GM12872 (cell line): ENCODE data around the gene CEND1.

Experiments used
- TF ChIP-seq, protein P1 (sequence below): IDR thresholded peaks from 3 replicates; pipeline ENCODE4 v1.5.1; 2011; ENCODE audit warnings: low read depth, mild to moderate bottlenecking, low read length, moderate library complexity; ENCODE audit not compliant: insufficient read depth

Gene CEND1

DNA sequence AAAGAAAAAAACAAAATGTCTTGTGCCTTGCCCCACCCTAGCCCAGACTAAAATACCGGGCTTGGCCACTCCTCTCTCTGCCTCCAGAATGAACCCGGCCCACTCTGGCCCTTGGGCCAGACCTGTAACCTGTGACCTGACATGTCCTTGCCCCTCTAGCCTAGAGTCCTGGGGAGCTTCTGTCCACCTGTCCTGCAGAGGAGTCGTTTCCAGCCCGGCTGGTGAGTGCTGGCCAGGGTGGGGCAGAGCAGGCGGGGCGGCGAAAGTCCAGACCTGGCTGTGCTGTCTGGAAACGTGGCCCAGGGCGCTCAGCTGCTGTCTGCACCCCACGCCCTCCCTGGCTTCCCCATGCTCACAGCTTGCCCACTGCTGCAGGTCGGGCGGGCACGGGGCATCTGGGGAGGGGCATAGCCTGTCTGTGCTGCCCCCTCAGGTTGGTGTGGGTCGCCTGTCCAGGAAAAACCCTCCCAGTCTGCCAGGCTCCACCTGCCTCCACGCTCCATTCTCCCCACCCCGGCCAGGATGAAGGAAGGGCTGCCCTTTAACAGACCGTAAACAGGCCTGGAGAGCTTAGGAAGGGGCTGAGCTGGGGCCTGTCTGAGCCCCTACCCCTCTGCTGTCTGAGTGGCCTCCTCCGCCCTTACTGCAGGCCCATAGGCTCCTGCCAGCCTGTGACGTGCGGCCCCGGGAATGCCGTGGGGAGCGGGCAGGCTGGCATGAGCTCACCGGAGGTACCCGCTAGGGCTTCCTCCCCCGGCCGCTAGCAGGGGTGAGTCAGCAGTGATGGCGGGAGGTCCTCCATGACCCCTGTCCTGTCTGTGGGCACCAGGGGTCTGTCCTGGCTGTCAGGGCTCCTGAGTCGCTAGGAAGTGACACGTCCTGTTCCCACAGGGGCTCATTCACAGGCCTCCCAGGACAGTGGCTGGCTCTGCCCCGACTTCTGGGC is 44.8 kb upstream of the CEND1 start:
- TF ChIP-seq, protein P1, sequence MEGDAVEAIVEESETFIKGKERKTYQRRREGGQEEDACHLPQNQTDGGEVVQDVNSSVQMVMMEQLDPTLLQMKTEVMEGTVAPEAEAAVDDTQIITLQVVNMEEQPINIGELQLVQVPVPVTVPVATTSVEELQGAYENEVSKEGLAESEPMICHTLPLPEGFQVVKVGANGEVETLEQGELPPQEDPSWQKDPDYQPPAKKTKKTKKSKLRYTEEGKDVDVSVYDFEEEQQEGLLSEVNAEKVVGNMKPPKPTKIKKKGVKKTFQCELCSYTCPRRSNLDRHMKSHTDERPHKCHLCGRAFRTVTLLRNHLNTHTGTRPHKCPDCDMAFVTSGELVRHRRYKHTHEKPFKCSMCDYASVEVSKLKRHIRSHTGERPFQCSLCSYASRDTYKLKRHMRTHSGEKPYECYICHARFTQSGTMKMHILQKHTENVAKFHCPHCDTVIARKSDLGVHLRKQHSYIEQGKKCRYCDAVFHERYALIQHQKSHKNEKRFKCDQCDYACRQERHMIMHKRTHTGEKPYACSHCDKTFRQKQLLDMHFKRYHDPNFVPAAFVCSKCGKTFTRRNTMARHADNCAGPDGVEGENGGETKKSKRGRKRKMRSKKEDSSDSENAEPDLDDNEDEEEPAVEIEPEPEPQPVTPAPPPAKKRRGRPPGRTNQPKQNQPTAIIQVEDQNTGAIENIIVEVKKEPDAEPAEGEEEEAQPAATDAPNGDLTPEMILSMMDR = no peak

DNA sequence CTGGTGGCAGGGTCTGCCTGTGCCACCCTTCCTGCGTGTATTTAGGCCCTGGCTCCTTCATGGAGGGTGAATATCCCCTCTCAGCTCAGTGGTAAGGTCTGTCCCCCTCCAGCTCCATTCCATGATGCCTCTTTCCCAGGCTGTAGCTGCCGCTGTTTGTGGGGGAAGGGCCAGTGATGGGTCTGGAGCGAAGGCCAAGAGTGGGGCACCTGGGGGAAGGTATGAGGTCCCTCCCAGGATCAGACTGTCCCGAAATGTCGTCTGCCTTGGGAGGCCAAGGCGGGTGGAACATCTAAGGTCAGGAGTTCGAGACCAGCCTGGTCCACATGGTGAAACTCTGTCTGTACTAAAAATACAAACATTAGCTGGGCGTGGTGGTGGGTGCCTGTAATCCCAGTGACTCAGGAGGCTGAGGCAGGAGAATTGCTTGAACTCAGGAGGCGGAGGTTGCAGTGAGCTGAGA is 44.0 kb upstream of the CEND1 start:
- TF ChIP-seq, protein P1 = no peak

DNA sequence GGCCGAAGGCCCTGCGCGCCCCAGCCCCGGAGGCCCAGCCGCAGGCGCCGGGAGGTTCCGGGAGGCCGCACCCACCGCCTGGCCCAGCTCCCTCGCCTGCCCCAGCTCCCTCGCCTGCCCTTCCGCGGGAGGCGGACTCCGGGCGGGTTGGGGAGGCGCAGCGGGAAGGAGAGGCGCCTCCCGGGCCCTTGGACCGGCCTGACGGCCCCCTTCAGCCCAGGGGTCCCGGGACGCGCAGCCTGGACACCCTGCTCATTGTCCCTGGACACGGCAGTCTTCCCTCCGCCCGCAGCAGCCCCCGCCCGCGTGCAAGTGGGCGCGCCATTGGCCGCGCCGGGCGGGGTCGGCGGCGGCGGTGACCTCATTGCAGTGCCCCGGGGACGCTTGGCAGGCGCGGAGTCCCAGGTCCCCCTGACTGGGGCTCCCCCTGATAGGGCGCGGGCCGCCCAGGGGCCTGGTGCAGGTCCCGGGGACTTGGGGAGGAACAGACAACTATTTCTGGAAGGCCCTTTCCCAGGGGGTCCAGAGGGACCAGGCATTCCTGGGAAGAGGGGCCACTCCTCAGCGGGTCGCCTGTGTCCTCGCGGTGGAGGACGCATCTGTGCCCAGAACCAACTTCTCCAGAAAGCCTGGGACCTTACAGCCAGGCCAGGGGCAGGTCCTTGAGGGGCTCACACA is 43.4 kb upstream of the CEND1 start:
- TF ChIP-seq, protein P1 = no peak

- TF ChIP-seq, protein P1 = no peak
Measured at GRCh38 chr11:832529-833113, 42.7 kb upstream of the CEND1 start, which contains the start of gene CD151. Gene CD151, plus strand, starts transcription at chr11:832952. Its CDS starts 3,118 bp downstream, at chr11:836070.

GRCh38 chr11:831961-832528 is 42.2 kb upstream of the CEND1 start:
- TF ChIP-seq, protein P1 = no peak

- TF ChIP-seq, protein P1 = no peak
Measured at GRCh38 chr11:831118-831864, 41.4 kb upstream of the CEND1 start.
